Epithelial cell of esophagus (primary cell): Measurements from ENCODE around the gene ART4.

Experiments used
- DNase-seq: peaks from one replicate; pipeline ENCODE4 v3.0.0; 2010; ENCODE audit warnings: low read depth
- H3K4me3 ChIP-seq: 2 replicates; pipeline ENCODE4 v1.5.1; 2011; ENCODE audit warnings: mild to moderate bottlenecking, low read length, control low read depth
- TF ChIP-seq, protein P1 (sequence below): IDR thresholded peaks from 2 replicates; pipeline ENCODE4 v1.5.1; 2011; ENCODE audit warnings: low read depth, mild to moderate bottlenecking, low read length, control low read depth, inconsistent platforms; ENCODE audit not compliant: insufficient read depth; ENCODE audit errors: missing control alignments

The ART4 gene

DNA sequence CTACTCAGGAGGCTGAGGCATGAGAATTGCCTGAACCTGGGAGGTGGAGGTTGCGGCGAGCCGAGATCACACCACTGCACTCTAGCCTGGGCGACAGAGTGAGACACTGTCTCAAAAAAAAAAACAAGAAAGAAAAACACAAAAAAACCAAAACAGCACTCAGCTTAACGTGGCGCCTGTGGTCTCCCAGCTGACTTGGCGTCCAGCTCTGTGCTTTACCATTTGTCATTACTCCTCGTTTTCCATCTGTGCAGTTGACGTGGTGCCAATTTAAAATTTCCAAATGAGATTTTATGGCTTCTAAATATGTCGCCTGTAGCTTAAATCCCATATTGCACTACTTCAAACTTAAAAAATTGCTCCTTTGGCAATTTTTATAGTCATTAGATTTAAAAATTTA lies 40.4 kb upstream of the ART4 start:
- TF ChIP-seq, protein P1, sequence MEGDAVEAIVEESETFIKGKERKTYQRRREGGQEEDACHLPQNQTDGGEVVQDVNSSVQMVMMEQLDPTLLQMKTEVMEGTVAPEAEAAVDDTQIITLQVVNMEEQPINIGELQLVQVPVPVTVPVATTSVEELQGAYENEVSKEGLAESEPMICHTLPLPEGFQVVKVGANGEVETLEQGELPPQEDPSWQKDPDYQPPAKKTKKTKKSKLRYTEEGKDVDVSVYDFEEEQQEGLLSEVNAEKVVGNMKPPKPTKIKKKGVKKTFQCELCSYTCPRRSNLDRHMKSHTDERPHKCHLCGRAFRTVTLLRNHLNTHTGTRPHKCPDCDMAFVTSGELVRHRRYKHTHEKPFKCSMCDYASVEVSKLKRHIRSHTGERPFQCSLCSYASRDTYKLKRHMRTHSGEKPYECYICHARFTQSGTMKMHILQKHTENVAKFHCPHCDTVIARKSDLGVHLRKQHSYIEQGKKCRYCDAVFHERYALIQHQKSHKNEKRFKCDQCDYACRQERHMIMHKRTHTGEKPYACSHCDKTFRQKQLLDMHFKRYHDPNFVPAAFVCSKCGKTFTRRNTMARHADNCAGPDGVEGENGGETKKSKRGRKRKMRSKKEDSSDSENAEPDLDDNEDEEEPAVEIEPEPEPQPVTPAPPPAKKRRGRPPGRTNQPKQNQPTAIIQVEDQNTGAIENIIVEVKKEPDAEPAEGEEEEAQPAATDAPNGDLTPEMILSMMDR, result no peak
- DNase-seq, result no peak
- no peak overlapping the region for H3K4me3 ChIP-seq

GRCh38 chr12:14880890-14881453 lies 37.6 kb upstream of the ART4 start:
- no peak for DNase-seq
- no peak overlapping the region for H3K4me3 ChIP-seq
- TF ChIP-seq, protein P1, result no peak

GRCh38 chr12:14879222-14879933 lies 36.1 kb upstream of the ART4 start:
- H3K4me3 ChIP-seq, result no peak overlapping the region
- no peak for DNase-seq
- TF ChIP-seq, protein P1, result no peak

DNA sequence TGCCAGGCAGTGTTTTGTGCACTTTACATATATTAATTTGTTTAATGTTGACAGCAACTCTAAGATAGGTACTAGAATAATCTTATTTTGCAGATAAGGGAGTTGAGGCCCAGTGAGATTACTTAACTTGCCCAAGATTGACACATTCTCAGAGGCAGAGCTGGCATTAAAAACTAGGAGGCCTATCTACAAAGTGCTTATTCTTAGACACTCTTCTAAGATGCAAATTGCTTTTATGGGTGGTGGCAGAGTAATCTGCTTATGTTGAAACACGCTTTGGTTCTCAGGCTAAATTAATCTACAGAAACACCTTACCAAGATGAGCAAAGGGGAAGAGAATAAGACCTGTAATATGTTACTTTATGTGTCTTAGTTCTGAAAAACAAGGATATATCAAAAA lies 35.2 kb upstream of the ART4 start:
- TF ChIP-seq, protein P1, result no peak
- DNase-seq, result no peak
- no peak overlapping the region for H3K4me3 ChIP-seq

DNA sequence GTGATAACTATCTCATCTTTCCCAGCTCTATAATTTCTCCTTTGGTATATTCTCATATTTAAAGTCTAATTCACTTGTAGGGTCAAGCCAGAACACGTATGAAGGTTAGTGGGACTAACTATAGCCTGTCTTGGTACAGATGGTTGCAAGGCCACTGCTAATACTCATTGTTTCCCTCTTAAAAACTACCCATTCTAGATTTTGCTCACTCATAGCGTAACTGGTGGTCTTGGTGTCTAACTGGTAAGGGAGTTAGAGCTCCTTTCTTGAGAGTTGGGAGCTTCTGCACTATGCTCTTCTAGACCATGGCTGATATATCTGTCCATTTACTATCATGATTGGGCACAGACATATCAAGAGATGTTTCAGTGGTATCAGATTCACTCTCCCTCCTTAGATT lies 33.5 kb upstream of the ART4 start:
- DNase-seq, result no peak
- H3K4me3 ChIP-seq, result no peak overlapping the region
- TF ChIP-seq, protein P1, result no peak

- no peak overlapping the region for H3K4me3 ChIP-seq
- DNase-seq, result peak; percentile 11
- TF ChIP-seq, protein P1, result no peak
These were observed 31.6 kb upstream of the ART4 start for GRCh38 chr12:14874882-14875281.
